Endometrial microvascular endothelial cells (primary cell): ENCODE results near the gene VEGFB. TPM values are rescaled to one million over a fixed set of nuclear protein-coding genes. Genes with fewer than 3 reads are reported as not detected.
"Not testable (repeated sequence)": the region's sequence is repeated elsewhere in the genome, so short reads cannot be mapped to it uniquely, and the experiment has no call there.

Experiments used
- in situ Hi-C: cut with HindIII; loops from 2 replicates; pipeline ENCODE4 v1.10.0; 2017; ENCODE audit warnings: low sequenced_read_pairs, low pct_unique_long_range_greater_than_20kb; ENCODE audit errors: inconsistent ontology term
- total RNA-seq: library from RNA; depleted of rRNA; stranded (reverse); fragments of >200 nt; gene quantifications from one replicate; pipeline ENCODE4 v1.2.3, GENCODE V29; 2015; ENCODE audit errors: inconsistent ontology term

VEGFB gene
- total RNA-seq, 1 donor from 2014 or later: 44.2 TPM

DNA sequence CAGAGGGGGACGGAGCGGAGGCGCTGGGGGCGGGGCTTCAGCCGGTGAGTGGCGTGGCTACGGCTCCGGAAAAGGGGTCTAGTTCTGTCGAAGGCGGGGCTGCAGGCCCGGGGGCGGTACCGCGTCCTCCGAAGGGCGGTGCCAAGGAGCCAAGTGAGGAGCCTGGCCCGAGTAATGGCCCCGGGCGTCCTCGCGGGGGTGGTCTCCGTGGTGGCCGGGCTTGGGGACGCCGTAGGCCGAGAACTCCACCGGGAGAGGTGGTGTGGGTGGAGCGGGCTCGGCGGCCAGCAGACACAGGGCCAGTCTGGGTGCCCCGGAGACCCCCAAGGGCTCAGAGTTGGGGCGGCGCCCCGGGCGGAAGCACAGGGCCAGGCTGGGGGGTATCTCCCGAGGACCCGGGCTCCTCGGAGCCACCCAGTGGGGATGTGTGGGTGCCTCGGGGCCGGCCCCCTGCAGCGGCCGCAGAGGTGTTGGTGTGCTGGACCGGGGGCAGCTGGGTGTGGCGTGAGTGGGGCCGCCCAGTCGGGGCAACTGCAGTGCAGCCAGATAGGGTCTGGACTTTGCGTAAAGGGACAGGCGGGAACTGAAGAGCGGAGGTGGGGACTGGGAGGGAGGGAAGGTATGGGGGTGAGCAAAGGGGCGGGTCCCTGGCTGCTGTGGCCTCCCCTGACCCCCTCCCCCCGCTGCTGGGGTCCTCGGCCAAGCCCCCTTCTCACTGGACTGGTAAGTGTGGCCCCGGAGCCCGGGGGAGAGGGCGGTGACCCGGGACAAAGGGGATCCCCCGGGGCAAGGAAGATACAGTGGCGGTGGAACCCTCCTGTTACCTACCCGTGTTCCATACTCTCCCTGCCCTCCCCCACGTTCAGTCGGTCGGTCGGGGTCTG is 7.3 kb downstream of the VEGFB start:
- in situ Hi-C loops: no loop called here

DNA sequence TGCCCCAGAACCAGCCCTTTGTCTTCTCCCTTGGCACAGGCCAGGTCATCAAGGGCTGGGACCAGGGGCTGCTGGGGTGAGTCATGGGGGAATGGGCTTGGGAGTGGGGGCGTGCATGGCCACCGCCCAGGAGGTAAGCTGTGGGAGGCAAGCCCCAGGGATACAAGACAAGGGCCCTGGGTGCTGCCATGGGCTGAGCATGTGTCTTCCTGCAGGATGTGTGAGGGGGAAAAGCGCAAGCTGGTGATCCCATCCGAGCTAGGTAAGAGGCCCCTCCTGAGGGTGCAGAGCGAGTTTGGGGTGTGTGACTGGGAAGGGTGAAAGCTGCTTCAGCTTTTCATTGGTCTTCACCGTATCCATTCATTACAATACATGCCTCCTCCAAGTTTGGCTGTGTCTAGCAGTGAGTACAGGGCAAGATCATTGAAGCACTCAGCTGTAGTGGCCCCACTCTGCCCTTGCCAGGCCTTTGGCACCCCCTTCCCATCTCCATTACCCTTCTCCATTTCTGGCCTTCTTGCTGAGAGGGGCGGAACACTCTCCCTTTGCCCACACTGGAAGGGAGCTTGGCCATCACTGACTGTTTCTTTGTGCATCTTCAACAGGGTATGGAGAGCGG is 9.0 kb downstream of the VEGFB start:
- in situ Hi-C loops: no loop called here

DNA sequence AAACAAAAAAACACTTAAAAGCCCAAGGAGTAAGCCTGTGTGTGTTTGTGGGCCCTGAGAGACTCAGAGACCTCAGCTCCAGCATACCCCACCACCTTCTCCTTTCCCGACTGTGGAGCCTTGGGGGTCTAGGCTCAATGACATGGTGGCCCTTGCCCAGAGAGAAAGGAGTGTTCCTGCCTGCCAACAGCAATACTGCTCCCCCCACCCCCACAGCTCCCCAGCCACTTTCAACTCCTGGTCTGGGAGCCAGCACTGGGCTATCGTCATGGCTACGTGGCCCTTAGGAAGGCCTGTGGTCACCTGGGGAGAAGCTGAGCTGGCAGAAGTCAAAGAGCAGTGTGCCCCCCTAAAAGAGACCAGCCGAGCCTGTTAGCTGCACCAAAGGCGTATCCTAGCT is 9.7 kb downstream of the VEGFB start:
- in situ Hi-C loops: no loop called here

DNA sequence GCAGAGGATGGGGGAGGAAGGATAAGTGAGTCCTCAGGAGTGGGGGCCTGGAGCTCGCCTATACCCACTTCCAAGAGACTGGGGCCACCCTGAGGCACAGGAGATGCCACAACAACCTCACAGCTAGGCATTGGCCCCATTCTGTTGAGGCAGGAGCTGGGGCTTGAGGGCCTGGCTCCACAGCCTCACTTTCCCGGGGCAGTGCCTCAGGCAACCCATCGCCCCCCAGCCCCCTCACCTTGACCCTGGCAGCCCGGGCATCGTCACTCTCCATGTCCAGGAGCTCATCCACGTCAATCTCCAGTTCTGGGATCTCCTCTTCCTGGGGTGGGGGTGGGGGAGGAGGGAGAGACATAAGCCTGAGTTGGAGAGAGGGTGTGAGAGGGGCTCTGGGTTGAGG is 10.6 kb downstream of the VEGFB start:
- in situ Hi-C loops: no loop called here

DNA sequence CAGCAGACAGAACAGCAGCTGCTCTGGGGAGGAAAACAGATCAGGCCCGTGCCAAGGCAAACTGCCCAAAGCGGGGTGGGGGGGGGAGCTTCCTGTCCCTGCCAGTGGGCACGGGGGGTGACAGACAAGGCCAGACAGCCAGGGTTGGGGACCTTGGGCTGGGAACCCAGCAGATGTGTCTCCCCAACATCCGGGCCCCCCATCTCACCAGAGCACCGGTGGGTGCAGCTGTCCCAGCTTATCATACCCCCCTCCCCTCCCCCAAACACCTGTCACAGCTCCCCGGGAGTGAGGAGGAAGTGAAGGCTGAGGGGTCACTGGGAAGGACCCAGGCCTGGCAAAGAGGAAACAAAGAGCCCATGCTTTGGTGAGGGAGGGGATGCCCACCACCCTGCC is 11.0 kb downstream of the VEGFB start:
- in situ Hi-C loops: no loop called here

DNA sequence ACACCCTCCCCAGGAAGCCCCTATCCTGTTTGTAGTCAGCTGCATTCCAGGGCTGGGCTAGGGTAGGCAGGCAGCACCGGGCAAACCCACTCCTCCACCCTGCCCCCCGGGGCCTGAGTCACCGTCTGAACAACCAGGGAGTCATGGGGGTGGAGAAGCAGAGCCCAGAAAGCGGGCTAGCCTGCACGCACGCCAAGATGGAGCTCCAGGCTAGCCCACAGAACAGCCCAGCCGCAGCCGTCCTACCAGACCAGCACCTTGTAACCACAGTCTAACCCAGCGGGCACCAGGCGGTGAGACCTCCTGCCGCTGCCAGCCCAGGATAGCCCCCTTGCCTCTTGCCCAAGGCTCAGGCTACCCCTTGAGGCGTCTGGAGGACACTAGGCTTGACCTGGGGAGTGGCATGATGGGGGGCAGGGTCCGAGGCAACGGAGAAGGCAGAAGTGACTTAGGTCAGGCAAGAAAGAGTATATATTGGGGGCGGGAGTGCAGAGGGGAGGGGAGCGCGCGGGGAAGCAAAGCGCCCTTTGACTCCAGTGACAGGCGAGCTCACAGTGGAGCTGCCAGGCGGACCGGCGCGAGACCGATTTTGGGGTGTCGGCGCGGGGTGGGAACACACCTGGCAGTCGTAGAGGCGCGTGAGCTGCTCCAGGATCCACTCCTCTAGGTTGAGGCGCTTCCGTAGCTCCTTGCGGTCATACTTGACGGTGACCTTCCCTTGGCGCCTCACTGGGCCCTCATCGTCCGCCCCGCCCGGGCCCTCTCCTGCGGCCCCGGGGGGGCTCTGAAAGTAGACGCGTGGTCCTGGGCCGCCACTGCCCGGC is 11.6 kb downstream of the VEGFB start:
- in situ Hi-C loops: no loop called here

DNA sequence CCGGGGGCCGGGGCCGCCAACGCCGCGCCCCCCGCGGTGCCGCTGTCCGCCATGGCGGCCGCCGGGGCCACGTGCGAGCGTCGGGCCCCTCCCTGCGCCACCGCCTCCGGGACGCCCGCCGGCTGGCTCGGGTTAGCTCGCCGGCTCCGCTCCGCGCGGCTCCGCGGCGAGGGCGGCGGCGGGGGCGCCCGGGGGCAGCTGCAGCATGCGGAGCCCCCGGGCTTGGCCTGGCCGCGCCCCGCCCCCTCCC is 12.2 kb downstream of the VEGFB start:
- in situ Hi-C loops: not testable (repeated sequence)

DNA sequence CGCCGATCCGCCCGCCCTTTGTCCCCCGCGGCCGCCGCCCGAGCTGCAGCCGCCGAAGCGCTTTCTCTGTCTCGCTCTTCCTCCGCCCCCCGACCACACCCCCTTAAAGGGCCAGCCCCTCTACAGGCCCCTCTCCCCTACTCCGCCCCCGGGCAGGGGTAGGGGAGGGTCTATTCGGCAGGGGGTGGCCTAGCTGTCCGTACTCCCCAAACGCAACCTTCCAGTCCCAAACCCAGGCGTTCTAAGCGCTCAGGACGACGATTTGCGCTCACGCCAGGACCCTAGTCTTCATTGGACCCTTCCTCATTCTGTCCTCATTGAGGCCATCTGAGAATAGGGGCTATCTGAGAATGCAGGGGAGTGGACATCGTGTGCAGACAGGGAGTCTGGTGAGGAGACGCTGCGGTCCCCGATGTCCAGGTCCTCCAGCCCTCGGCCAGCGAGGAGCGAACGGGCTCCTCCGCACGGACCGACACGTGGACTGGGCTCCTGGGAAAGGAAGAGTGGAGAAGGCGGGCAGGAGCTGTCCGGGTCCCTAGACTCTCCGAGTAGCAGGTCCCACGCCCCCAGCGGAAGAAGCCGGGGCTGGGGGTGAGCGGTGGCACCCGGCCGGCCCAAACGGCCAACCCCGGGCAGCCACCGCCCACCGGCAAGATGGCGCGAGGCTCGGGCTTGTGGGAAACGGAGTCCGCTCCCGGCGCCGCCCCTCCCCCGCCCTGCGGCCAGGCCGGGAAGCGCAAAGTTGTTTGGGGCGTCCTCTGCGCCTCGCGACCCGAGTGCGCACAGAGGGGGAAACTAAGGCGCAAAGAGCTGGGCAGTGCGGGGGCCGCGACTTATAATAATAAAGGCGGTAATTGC is 12.7 kb downstream of the VEGFB start, which contains the start of gene PPP1R14B:
PPP1R14B (minus strand) TSS at position 73 of the 858 bp plus-strand sequence. CDS start 270 bp downstream, outside the sequence.
- in situ Hi-C loops: no loop called here

DNA sequence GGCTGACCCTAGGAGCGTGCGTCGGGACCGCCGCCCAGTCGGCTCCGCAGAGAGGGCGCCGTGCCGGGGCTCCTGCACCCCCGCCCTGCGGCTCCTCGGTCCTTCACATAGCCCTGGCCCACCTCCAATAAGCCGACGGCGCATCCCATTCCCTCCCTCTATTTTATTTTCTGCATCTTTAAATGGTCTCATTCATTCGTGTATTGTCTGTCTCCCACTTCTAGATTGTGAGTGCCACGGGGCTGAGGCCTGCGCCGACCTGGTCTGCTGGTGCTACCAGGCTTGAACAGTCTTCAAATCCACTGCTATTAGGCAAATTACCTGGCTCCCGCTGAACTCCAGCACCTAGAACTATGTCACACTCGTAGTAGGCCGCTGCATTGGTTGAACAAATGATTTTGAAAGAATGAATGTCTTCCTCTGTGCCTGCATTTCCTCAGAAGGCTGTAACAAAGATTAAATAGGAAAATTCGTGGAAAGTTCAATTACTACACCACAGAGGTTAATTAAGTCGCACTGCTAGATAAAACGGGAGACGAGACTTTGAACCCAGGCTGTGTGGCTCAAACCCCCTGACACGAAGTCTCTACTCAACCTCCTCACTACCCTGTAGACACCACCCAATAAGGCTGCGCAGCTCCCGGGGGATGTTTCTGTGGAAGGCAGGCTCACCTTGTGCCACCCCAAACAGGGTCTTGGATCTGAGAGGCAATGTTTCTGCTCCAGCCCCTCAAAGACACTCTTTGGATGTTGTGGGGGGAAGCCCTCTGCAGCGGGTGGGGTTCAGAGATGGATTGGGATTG is 13.5 kb downstream of the VEGFB start:
- in situ Hi-C loops: no loop called here

DNA sequence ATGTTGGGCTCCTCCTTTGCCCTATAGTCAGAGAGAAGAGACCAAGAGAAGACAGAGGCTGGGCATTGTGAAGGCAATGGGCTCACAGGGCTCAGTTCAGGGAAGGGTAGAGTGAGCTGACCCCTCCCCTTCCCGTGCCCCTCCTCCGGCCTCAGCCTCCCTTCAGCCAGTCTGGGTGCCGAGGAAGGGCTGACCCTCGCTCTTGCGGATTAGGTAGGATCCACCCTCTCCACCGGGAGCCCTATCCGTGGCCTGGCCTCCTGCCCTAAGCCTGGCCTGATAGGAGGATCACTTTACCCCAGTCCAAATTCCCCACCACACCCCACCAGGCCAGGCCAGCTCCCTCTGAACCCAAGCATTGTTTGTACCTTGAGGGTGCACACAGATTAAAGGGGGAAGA is 14.2 kb downstream of the VEGFB start:
- in situ Hi-C loops: no loop called here

DNA sequence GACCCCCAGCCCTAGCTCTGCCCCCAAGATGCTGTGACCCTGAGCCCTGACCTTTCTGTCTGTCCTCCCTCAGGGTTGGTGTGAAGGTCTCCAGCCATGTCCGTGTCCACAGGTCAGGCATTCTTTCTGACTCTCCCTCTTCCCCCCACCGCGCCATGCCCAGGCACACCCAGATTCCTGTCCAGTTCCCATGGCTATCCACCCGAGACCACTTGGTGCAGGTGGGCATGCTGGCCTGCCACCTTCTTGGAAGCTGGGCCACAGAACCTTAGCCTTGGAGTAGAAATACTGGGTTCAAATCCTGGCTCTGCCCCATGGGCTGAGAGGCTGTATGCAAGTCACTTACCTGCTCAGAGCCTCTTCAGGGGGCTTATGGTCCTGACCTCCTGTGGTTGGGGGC is 14.7 kb downstream of the VEGFB start:
- in situ Hi-C loops: no loop called here

DNA sequence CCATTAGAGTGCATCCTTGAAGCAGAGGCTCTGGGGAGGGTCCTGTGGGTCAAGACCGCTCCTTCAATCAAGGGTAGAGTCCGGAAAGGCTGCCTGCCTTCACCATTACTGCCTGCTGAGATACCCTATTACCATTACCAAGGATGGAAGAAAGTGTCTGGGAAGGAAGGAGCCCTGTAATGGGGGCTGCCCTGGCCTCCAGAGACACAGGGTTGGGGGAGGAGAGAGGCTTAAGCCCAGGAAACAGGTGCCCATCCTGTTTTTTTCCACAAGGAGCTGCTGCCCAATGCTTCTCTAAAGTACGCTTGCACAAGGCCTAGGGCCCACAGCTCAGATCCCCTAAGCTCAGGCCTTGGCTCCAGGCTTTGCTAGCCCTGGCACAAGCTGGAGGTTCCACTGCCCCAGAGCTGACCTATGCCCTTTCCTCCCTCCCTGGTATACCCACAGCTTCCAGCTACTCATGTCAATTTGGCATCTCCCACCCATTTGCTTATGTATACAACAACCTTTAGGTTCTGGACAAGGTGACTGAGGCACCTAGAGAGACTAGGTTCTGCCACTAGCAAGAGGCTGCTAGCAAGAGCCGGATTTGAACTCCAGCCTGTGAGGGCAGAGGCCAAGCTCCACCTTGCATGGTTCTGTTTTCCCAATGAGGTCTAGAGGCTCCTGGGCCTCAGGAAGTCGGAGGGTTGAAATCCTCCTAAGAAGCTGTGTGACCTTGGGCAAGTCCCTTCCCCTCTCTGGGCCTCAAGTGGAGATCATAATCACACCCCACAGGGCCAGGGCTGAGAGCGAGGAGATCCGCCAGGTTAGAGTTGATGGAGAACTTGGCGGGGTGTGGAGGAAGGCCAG is 15.4 kb downstream of the VEGFB start:
- in situ Hi-C loops: no loop called here

DNA sequence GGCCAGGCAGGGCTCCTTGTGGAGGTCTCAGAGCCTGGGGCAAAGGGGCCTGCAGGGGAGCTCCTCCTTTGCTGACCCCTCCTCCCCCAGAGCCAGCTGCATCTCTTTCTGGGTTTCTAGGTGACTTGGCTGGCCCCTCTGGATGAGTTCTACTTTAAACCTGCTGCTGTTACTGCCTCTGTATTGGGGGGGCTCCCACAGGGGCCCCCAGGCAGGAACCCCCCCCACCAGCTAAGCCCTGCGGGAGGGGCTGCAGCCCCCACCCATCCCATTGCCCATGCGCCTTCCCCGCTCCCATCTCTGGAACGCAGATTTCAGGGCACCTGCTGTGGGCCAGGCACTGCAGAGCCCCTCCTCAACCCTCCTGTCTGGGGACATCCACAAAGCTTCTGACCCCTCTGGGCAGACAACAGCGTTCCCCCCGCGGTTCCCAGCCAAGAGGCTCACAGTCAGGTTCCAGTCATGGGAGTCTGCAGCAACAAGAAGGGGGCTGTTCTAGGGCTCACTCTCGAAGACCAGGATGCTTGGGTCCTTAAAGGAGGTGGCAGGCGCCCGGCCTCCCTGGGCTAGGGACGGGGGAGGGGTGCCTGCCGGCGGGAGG is 16.1 kb downstream of the VEGFB start:
- in situ Hi-C loops: no loop called here

DNA sequence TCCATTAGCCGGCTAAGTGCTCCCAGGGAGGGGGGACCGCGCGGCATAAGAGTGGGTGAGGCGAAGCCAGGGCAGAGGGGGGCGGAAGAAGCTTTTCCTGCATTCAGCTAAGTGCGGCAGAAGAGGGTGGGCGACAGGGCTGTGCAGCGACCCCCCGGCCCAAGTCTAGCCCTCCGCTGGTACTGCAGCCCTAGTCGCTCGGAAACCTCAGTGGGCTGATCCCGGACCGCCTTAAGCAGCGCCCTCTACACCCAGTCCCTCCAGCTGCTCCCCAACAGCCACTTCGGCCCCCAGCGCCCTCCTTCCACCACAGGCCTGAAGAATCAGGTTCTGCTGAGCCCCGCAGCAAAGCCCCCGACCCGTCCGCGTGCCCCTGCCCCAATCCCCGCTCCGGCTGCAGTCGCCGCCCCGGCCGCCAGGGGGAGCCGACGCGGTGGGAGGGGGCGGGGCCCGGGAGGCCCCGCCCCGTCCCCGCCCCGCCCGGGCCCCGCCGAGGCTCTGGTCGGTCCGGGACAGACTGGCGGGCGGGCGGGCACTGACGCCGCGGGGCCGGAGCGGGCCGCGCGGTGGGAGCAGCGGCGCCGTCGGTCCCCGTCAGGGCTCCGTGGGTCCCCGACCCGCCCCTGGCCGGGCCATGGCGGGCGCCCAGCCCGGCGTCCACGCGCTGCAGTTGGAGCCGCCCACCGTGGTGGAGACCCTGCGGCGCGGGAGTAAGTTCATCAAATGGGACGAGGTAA is 16.8 kb downstream of the VEGFB start, which contains the start of gene PLCB3:
PLCB3 (plus strand) TSS at position 515 of the 737 bp plus-strand sequence; CDS start at position 635, 120 bp downstream.
- in situ Hi-C loops: no loop called here

DNA sequence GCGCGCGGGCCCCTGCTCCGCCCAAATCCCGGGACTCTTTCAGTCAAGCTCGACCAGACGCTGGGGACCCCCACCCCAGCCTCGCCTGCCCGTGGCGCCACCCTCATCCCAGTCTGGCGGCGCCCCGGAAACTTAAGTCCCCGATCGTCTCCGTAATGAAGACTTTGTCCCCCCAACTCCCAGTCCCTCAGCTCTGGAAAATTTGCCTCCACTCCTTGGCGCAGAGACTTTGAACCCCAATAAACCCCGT is 17.3 kb downstream of the VEGFB start:
- in situ Hi-C loops: no loop called here

DNA sequence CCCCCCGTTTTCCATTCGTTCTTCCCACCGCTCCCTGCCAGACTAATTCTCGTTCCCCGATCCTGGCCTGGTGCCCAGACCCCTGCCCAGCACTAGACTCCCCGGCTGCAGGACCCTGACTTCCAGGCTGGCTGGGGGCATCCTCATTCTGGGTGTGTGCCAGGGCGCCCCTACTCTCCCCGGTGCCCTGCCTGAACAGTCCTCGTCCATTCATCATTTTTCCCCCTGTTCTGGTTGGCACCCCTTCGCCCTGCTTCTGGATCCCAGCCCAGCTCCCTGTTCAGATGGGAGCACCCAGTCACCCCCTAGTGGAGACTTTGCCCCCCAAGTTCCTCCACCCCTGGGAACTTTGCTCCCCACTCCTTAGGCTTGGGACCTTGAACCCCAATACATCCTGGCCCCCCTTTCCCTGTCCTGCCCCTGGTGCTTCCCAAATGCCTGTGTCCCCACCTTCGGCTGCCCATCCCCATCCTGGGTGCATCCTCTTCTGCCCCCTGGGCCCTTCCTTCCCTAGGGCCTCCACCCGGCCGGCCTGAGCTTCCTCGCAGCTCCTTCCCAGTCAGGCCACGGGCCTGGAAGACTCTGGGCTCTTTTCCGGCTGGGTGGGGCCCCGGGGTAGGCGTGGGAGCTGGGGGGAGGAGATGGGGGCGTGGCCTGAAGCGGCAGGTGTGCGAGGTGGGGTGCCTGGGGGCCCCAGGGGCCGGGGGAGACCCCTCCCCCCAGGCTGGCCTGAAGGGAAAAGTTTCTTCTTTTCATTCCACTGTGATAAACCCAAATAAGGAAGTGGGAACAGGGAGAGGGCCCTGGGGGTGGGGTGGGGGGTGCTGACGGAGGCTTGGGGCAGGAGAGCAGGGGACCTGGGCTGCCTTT is 17.9 kb downstream of the VEGFB start:
- in situ Hi-C loops: no loop called here
